HG03103 (cell line): ENCODE results near the gene NUMB.

Experiments
- ATAC-seq: cut with Tn5 transposase; IDR thresholded peaks from one replicate; pipeline ENCODE4 v1.9.1; 2021; ENCODE audit warnings: low read depth; ENCODE audit not compliant: unreplicated experiment

Gene NUMB

DNA sequence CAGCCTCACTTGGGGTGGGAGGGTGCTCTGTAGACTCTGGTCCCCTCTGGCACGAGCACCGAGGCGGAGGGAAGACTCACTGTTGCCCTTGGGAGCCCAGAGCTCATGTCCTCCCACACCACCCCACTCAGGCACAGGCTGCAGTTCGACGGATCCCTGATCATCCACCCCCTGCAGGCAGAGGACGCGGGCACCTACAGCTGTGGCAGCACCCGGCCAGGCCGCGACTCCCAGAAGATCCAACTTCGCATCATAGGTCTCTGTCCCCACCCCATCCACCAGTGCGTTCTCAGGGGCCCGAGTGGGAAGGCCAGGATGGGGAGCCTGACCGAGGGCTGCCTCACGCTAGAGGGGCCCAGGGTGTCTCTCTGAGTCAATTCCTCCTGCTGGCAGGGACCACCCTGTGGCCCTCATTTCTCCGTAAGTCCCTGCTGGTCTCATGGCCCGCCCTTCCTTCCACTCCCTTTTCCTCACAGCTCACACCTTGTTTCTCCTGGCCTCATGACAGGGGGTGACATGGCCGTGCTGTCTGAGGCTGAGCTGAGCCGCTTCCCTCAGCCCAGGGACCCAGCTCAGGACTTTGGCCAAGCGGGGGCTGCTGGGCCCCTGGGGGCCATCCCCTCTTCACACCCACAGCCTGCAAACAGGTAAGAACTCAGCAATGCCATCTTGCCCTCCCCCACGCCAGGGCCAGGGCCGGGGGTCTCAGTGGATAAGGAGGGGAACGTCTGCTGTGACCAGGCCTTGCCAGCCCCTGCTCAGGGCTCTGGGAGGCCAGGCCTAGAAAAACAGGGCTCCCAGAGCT, 194.1 kb downstream of the NUMB start:
- ATAC-seq, result no peak

- no peak for ATAC-seq
These were observed 194.7 kb downstream of the NUMB start for GRCh38 chr14:73263606-73264005.

GRCh38 chr14:73262427-73263183, 195.7 kb downstream of the NUMB start:
- ATAC-seq, result no peak

DNA sequence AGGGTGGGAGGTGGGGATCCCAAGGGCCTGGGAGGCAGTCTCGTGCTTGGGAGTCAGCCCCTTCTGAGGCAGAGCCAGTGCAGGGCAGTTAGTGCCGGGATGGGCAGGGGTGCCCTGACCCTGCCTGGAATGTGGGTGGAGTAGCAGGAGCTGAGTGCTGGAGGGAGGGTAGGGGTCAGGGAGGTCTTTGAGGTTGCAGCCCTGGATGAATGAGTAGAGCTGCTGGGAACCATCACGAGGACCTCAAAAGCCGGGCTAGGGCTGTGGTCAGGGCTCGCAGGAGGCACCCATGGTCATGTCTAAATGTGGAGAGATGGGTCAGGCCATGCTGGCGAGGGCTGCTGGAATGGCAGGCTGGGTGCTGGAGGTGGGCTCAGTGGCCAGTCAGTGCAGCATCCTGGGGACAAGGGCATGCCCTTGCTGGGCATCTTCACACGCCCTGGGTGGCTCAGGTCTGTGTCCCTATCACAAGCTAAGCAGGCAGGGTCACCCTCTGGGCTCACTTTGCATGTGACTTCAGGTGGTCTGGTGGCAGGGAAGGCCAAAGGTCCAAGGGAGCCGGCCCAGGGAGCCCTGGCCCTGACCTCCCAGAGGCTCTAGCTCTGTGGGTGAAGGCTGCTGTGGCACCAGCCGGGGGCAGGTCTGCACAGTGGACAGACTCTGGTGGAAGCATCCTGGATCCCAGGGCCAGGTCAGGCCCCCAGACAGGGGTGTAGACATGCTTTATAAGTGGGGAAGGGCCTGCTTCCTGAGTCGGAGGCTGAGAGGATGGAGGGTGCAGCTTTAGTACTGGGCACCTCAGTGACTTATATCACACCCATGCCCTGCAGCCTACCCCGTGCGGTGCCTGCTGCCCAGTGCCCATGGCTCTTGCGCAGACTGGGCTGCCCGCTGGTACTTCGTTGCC, 196.6 kb downstream of the NUMB start:
- ATAC-seq, result no peak

DNA sequence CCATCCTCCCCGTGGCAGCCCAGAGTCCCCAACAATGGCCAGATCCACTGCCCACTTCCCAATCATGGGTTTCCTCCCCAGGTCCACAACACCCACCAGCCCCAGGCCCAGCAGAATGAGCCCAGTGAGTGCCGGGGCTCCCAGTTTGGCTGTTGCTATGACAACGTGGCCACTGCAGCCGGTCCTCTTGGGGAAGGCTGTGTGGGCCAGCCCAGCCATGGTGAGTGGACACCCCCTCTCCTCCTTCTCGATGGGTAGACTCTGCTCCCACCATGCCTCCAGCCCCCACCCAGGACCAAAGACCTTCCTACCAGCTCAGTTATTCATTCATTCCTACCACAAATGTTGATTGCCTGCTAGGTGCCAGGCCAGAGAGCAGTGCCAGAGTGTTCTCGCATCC, 197.3 kb downstream of the NUMB start:
- no peak for ATAC-seq

DNA sequence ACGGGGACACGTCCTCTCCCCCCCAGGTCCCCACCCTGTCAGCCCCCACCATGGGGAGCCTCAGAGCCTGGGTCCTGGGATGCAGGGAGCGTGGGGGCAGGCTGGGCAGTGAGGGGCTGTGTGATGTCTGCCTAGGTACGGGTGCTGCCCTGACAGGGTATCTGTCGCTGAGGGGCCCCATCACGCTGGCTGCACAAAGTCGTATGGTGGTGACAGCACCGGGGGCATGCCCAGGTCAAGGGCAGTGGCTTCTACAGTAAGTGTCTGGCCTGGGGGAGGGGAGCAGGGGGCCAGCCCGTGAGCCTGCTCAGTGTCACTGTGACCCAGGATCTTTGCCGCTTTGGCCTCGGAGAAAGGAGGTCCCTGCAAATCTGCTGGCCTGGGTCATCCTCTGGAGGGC, 197.8 kb downstream of the NUMB start:
- ATAC-seq, result no peak

- no peak for ATAC-seq
These were observed 198.5 kb downstream of the NUMB start for GRCh38 chr14:73259837-73260236.

DNA sequence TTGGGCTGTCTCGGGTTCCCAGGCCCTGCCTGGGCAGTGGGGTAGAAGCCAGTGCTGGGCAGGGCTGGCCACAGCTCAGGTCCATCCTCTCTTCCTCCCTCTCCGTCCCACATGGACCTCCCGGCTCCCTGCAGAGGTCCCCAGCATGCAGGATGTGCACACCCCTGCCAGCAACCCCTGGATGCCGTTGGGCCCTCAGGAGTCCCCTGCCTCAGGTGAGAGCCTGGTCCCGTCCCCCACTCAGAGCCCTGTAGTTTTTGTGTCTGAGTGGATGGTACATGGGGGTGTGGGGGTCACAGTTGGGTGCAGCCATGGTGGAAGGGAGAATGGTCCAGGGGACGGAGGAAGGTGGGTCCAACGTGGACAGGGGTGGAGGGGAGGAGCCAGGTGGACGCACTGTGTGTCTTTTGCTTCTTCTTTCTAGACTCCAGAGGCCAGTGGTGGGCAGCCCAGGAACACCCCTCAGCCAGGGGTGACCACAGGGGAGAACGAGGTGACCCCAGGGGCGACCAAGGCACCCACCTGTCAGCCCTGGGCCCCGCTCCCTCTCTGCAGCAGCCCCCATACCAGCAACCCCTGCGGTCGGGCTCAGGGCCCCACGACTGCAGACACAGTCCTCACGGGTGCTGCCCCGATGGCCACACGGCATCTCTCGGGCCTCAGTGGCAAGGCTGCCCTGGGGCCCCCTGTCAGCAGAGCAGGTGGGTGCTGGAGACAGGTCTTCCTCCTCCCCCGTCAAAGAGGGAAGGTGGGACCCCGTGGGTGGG, 199.3 kb downstream of the NUMB start:
- no peak for ATAC-seq

- no peak for ATAC-seq
These were observed 200.3 kb downstream of the NUMB start for GRCh38 chr14:73258076-73258475.

DNA sequence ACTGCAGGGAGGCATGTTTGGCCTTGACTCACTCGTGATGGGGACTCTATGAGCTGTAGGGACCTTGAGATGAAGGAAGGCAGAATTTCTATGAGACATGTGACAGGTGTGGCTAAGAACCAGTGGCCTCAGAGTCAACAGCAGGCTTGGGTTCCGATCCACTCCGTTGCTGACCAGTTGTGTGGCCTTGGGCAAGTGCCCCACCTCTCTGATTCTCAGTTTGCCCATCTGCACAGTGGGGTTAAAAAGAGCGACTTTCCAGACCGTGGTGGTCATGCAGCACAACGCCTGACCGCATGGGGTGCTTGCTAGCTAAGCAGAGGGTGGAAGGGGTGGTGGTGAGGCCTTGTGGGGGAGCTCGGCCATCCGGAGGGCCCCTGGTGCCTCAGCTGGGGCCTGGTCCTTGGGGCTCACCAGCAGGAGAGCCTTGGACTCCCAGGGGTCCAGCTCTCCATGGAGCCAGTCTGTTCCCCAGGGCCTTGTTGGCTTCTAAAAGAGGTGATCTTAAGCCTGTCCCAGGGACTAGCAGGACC, 202.6 kb downstream of the NUMB start:
- no peak for ATAC-seq

DNA sequence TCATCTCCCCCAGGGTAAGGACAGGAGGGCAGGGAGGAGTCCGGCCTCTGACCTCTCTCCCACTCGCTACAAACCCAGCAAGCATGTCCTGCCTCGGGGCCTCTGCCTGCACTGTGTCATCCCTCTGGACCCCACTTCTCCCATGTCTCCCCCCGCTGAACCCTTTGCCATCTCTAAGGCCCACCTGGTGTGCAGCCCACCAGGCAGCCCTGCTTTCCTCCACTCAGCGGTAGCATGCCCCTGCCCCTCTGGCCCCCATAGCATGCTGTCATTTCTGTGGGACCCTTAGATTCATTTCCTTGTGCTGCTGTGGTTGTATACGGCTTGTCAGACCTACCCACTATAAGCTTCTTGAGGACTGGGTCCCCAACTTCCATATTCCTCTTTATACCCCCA, 203.3 kb downstream of the NUMB start:
- no peak for ATAC-seq

- no peak for ATAC-seq
These were observed 203.9 kb downstream of the NUMB start for GRCh38 chr14:73254247-73255004.

DNA sequence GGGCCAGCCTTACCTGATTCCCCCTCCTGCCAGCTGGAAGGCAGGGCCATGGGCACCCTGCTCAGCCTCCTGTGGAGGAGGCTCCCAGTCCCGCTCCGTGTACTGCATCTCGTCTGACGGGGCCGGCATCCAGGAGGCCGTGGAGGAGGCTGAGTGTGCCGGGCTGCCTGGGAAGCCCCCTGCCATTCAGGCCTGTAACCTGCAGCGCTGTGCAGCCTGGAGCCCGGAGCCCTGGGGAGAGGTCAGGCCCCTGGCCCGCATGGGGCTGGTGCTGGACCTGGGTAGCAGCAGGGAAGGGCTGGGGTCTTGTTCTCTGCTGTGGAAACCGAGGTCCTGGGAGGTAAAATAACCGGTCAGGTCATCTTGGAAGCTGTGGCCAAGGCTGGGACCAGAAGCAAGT, 204.6 kb downstream of the NUMB start:
- ATAC-seq, result no peak

DNA sequence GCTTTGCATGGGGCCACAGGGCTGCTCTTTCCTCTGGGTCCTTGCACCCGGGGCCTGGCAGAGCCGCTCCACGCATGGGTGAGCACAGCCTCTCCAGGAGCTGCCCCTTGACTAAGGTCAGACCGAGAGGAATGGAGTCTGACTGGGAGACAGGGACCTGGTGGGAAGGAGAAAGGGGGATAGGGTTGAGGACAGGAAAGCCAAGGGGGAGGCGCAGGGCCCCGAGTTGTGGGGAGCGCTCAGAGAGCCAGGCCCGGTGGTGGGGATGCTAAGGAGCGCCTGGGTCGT, 205.1 kb downstream of the NUMB start:
- ATAC-seq, result no peak

GRCh38 chr14:73252491-73253322, 205.6 kb downstream of the NUMB start:
- no peak for ATAC-seq

DNA sequence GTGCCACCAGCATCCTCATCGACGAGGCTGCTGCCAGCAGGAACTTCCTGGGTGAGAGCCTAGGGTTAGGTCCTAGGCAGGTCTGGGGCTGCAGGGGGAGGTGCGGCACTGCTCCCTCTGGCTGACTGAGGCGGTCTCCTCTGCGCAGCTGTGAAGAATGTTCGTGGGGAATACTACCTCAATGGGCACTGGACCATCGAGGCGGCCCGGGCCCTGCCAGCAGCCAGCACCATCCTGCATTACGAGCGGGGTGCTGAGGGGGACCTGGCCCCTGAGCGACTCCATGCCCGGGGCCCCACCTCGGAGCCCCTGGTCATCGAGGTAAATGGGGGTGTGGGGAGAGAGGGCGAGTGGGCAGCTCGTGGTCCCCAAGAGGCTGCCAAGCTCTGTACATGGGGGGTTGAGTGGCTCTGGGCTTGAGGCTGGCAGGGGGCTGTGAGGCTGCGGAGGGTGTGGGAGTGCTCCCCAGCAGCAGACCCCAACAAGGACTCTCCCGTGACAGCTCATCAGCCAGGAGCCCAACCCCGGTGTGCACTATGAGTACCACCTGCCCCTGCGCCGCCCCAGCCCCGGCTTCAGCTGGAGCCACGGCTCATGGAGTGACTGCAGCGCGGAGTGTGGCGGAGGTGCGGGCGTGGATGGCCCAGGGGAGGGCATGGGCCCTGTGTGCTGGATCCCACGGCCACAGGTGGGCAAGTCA, 206.7 kb downstream of the NUMB start:
- ATAC-seq, result no peak

GRCh38 chr14:73250781-73251500, 207.4 kb downstream of the NUMB start:
- no peak for ATAC-seq
